ENCODE data around the gene CBX8. TPM values are rescaled to one million over a fixed set of nuclear protein-coding genes. Genes with fewer than 3 reads are reported as not detected.
A peak's percentile ranks its signal among the peaks of the same experiment; 100 is the strongest.

CBX8 gene
- total and polyA plus RNA-seq, 2 of the 13 experiments (the other 11 are each of a cell fraction or from before 2014, with no cell fraction given): 0.34 to 12.6 TPM

GRCh38 chr17:79760197-79760906 lies 36.5 kb downstream of the CBX8 start (continued):
- TF ChIP-seq, protein P1, sequence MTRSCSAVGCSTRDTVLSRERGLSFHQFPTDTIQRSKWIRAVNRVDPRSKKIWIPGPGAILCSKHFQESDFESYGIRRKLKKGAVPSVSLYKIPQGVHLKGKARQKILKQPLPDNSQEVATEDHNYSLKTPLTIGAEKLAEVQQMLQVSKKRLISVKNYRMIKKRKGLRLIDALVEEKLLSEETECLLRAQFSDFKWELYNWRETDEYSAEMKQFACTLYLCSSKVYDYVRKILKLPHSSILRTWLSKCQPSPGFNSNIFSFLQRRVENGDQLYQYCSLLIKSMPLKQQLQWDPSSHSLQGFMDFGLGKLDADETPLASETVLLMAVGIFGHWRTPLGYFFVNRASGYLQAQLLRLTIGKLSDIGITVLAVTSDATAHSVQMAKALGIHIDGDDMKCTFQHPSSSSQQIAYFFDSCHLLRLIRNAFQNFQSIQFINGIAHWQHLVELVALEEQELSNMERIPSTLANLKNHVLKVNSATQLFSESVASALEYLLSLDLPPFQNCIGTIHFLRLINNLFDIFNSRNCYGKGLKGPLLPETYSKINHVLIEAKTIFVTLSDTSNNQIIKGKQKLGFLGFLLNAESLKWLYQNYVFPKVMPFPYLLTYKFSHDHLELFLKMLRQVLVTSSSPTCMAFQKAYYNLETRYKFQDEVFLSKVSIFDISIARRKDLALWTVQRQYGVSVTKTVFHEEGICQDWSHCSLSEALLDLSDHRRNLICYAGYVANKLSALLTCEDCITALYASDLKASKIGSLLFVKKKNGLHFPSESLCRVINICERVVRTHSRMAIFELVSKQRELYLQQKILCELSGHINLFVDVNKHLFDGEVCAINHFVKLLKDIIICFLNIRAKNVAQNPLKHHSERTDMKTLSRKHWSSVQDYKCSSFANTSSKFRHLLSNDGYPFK (CRISPR knock-in tag; IDR thresholded peaks at IDR 0.05; ENCODE audit: borderline replicate concordance): peak; percentile 90; the same call in 1 of the 2 replicates
- TF ChIP-seq ZNF20 (CRISPR knock-in tag; IDR thresholded peaks at IDR 0.05) (no peak; the same call in 1 of the 2 replicates), TGIF2 (CRISPR knock-in tag; IDR thresholded peaks at IDR 0.05) (peak; percentile 68; the same call in 1 of the 2 replicates), ZNF263 (CRISPR knock-in tag; IDR thresholded peaks at IDR 0.05) (peak; percentile 59), HNF4A (CRISPR knock-in tag; IDR thresholded peaks at IDR 0.05) (peak; percentile 99), NR1H2 (CRISPR knock-in tag; IDR thresholded peaks at IDR 0.05; ENCODE audit: borderline replicate concordance, low read depth) (no peak; the same call in 1 of the 2 replicates), HNRNPK (IDR thresholded peaks at IDR 0.05; ENCODE audit: low read depth, low read length, poor library complexity, severe bottlenecking) (no peak), SRSF9 (IDR thresholded peaks at IDR 0.05; ENCODE audit: borderline replicate concordance, insufficient read depth, low read depth, low read length, poor library complexity, severe bottlenecking) (no peak), ZIK1 (CRISPR knock-in tag; IDR thresholded peaks at IDR 0.05; ENCODE audit: borderline replicate concordance, low read depth) (peak; percentile 94; the same call in 1 of the 2 replicates), ZFYVE20 (CRISPR knock-in tag; IDR thresholded peaks at IDR 0.05; ENCODE audit: borderline replicate concordance, low read depth) (0 out of 2 replicates have a peak, but pooled peaks have one; percentile 59), NRL (CRISPR knock-in tag; IDR thresholded peaks at IDR 0.05; ENCODE audit: borderline replicate concordance) (peak; percentile 87; the same call in 1 of the 2 replicates), AGO2 (optimal IDR thresholded peaks at IDR 0.05; ENCODE audit: low read depth, low read length) (no peak), RBFOX2 (IDR thresholded peaks at IDR 0.05; ENCODE audit: low read depth, low read length) (peak; percentile 53; the same call in 1 of the 2 replicates), ZNF629 (CRISPR knock-in tag; conservative IDR thresholded peaks at IDR 0.05) (peak; percentile 59; the same call in 1 of the 2 replicates), ZNF761 (CRISPR knock-in tag; conservative IDR thresholded peaks at IDR 0.05) (peak; percentile 95; the same call in 1 of the 2 replicates), ZNF350 (CRISPR knock-in tag; IDR thresholded peaks at IDR 0.05; ENCODE audit: borderline replicate concordance, low read depth) (peak; percentile 86; the same call in 1 of the 2 replicates), YEATS2 (CRISPR knock-in tag; IDR thresholded peaks at IDR 0.05; ENCODE audit: borderline replicate concordance) (peak; percentile 88), KLF9 (CRISPR knock-in tag; IDR thresholded peaks at IDR 0.05; ENCODE audit: low read depth) (peak; percentile 29; the same call in 1 of the 2 replicates)
- TF ChIP-seq, protein P2, sequence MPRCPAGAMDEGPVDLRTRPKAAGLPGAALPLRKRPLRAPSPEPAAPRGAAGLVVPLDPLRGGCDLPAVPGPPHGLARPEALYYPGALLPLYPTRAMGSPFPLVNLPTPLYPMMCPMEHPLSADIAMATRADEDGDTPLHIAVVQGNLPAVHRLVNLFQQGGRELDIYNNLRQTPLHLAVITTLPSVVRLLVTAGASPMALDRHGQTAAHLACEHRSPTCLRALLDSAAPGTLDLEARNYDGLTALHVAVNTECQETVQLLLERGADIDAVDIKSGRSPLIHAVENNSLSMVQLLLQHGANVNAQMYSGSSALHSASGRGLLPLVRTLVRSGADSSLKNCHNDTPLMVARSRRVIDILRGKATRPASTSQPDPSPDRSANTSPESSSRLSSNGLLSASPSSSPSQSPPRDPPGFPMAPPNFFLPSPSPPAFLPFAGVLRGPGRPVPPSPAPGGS (CRISPR knock-in tag; IDR thresholded peaks at IDR 0.05): peak; percentile 94
- TF ChIP-seq, protein P3, sequence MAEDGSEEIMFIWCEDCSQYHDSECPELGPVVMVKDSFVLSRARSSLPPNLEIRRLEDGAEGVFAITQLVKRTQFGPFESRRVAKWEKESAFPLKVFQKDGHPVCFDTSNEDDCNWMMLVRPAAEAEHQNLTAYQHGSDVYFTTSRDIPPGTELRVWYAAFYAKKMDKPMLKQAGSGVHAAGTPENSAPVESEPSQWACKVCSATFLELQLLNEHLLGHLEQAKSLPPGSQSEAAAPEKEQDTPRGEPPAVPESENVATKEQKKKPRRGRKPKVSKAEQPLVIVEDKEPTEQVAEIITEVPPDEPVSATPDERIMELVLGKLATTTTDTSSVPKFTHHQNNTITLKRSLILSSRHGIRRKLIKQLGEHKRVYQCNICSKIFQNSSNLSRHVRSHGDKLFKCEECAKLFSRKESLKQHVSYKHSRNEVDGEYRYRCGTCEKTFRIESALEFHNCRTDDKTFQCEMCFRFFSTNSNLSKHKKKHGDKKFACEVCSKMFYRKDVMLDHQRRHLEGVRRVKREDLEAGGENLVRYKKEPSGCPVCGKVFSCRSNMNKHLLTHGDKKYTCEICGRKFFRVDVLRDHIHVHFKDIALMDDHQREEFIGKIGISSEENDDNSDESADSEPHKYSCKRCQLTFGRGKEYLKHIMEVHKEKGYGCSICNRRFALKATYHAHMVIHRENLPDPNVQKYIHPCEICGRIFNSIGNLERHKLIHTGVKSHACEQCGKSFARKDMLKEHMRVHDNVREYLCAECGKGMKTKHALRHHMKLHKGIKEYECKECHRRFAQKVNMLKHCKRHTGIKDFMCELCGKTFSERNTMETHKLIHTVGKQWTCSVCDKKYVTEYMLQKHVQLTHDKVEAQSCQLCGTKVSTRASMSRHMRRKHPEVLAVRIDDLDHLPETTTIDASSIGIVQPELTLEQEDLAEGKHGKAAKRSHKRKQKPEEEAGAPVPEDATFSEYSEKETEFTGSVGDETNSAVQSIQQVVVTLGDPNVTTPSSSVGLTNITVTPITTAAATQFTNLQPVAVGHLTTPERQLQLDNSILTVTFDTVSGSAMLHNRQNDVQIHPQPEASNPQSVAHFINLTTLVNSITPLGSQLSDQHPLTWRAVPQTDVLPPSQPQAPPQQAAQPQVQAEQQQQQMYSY (CRISPR knock-in tag; IDR thresholded peaks at IDR 0.05): no peak

Measured in HepG2 (cell line).